ENCODE measurements around the gene RRP9. TPM values are rescaled to one million over a fixed set of nuclear protein-coding genes. Genes with fewer than 3 reads are reported as not detected.
A peak's percentile ranks its signal among the peaks of the same experiment; 100 is the strongest.

The RRP9 gene
- total RNA-seq, 1 experiment from 2014 or later = 49.9 TPM

DNA sequence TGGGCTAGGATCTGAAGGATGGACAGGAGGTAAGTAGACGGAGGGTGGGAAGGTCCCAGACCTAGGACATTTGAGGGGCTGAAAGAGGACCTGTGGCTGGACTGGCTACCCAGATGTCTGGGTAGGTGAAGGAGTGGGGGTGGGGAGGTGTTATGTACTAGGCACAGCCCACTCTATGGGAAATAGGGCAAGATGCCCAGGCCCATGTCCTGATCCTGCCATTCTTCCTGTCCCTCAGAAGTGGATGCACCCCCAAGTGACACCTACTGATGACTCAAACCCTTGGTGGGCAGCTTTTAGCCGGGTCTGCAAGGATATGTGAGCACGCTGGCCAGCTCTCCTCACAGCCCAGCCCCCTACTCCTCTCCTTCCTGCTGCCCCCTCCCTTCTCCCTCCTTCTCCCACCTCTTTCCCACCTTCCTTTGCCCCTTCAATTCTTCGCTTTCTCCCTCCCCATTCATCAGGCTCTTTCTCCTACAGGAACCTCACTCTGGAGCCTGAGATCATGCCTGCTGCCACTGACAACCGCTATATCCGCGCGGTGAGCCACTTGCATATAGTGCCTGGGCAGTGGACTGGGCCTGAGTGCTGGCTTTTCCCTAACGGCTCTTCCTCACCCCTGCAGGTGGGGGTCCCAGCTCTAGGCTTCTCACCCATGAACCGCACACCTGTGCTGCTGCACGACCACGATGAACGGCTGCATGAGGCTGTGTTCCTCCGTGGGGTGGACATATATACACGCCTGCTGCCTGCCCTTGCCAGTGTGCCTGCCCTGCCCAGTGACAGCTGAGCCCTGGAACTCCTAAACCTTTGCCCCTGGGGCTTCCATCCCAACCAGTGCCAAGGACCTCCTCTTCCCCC, 46.8 kb upstream of the RRP9 start:
- Mint-ChIP-seq H3K4me1 (peaks cover 22% of the 10 kb centered on the region), H3K4me3 (no peak overlapping the region), H3K27ac (peak overlapping the region; percentile 11; the same call in 1 of the 2 replicates), H3K9me3 (0 out of 2 replicates have a peak, but pooled peaks cover 2% of the 10 kb centered on the region), H3K27me3 (ENCODE audit: low read depth) (no peaks in the 10 kb centered on the region), H3K36me3 (peaks cover 23% of the 10 kb centered on the region)
- no peak for DNase-seq (ENCODE audit: low spot score)
- ChIA-PET POLR2A (no interaction called here), CTCF (no interaction called here)
- no peak for ATAC-seq
- TF ChIP-seq ZNF317 (CRISPR knock-in tag; IDR thresholded peaks at IDR 0.05; ENCODE audit: borderline replicate concordance, low read depth) (no peak), ATF1 (CRISPR knock-in tag; IDR thresholded peaks at IDR 0.05) (no peak), NR1H2 (CRISPR knock-in tag; IDR thresholded peaks at IDR 0.05) (no peak), FOXP1 (CRISPR knock-in tag; IDR thresholded peaks at IDR 0.05; ENCODE audit: borderline replicate concordance) (no peak)

- POLR2A ChIA-PET = interaction anchor here (1.5 kb wide), 1 partner anchor 8 kb away, joined by 3 read pairs; the partner anchor contains the start of gene RPL29
- TF ChIP-seq GRHL2 (CRISPR knock-in tag; IDR thresholded peaks at IDR 0.05; ENCODE audit: insufficient replicate concordance, severe bottlenecking) (no peak), CTCF (IDR thresholded peaks at IDR 0.05) (no peak), JAZF1 (CRISPR knock-in tag; IDR thresholded peaks at IDR 0.05) (no peak), ZNF281 (CRISPR knock-in tag; IDR thresholded peaks at IDR 0.05) (no peak), CREM (CRISPR knock-in tag; IDR thresholded peaks at IDR 0.05) (no peak), TCF7 (CRISPR knock-in tag; IDR thresholded peaks at IDR 0.05; ENCODE audit: low read depth) (no peak), TEAD1 (CRISPR knock-in tag; IDR thresholded peaks at IDR 0.05) (no peak), STAT6 (CRISPR knock-in tag; conservative IDR thresholded peaks at IDR 0.05; ENCODE audit: low read depth) (no peak), NFATC4 (CRISPR knock-in tag; IDR thresholded peaks at IDR 0.05) (no peak), ESRRA (CRISPR knock-in tag; IDR thresholded peaks at IDR 0.05; ENCODE audit: borderline replicate concordance) (no peak), GTF2I (CRISPR knock-in tag; conservative IDR thresholded peaks at IDR 0.05) (no peak)
- TF ChIP-seq, protein P1, sequence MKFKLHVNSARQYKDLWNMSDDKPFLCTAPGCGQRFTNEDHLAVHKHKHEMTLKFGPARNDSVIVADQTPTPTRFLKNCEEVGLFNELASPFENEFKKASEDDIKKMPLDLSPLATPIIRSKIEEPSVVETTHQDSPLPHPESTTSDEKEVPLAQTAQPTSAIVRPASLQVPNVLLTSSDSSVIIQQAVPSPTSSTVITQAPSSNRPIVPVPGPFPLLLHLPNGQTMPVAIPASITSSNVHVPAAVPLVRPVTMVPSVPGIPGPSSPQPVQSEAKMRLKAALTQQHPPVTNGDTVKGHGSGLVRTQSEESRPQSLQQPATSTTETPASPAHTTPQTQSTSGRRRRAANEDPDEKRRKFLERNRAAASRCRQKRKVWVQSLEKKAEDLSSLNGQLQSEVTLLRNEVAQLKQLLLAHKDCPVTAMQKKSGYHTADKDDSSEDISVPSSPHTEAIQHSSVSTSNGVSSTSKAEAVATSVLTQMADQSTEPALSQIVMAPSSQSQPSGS (CRISPR knock-in tag; IDR thresholded peaks at IDR 0.05; ENCODE audit: borderline replicate concordance, low read depth) = no peak
- TF ChIP-seq, protein P2, sequence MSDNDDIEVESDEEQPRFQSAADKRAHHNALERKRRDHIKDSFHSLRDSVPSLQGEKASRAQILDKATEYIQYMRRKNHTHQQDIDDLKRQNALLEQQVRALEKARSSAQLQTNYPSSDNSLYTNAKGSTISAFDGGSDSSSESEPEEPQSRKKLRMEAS (CRISPR knock-in tag; IDR thresholded peaks at IDR 0.05) = no peak
- TF ChIP-seq, protein P3, sequence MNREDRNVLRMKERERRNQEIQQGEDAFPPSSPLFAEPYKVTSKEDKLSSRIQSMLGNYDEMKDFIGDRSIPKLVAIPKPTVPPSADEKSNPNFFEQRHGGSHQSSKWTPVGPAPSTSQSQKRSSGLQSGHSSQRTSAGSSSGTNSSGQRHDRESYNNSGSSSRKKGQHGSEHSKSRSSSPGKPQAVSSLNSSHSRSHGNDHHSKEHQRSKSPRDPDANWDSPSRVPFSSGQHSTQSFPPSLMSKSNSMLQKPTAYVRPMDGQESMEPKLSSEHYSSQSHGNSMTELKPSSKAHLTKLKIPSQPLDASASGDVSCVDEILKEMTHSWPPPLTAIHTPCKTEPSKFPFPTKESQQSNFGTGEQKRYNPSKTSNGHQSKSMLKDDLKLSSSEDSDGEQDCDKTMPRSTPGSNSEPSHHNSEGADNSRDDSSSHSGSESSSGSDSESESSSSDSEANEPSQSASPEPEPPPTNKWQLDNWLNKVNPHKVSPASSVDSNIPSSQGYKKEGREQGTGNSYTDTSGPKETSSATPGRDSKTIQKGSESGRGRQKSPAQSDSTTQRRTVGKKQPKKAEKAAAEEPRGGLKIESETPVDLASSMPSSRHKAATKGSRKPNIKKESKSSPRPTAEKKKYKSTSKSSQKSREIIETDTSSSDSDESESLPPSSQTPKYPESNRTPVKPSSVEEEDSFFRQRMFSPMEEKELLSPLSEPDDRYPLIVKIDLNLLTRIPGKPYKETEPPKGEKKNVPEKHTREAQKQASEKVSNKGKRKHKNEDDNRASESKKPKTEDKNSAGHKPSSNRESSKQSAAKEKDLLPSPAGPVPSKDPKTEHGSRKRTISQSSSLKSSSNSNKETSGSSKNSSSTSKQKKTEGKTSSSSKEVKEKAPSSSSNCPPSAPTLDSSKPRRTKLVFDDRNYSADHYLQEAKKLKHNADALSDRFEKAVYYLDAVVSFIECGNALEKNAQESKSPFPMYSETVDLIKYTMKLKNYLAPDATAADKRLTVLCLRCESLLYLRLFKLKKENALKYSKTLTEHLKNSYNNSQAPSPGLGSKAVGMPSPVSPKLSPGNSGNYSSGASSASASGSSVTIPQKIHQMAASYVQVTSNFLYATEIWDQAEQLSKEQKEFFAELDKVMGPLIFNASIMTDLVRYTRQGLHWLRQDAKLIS (CRISPR knock-in tag; IDR thresholded peaks at IDR 0.05; ENCODE audit: borderline replicate concordance) = no peak
- TF ChIP-seq, protein P4, sequence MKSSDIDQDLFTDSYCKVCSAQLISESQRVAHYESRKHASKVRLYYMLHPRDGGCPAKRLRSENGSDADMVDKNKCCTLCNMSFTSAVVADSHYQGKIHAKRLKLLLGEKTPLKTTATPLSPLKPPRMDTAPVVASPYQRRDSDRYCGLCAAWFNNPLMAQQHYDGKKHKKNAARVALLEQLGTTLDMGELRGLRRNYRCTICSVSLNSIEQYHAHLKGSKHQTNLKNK (CRISPR knock-in tag; IDR thresholded peaks at IDR 0.05) = no peak
Observed at GRCh38 chr3:51987568-51987967, 45.9 kb upstream of the RRP9 start.

More at GRCh38 chr3:51987568-51987967, 45.9 kb upstream of the RRP9 start:
- no peaks in the 10 kb centered on the region for H3K27me3 Mint-ChIP-seq (ENCODE audit: low read depth)
- peaks cover 14% of the 10 kb centered on the region for H3K36me3 Mint-ChIP-seq
- 0 out of 2 replicates have a peak, but pooled peaks cover 2% of the 10 kb centered on the region for H3K9me3 Mint-ChIP-seq
- peaks cover 24% of the 10 kb centered on the region for H3K4me1 Mint-ChIP-seq
- DNase-seq (ENCODE audit: low spot score) = no peak
- CTCF ChIA-PET = interaction anchor here (1.5 kb wide), 1 partner anchor 14 kb away, joined by 7 read pairs; the partner anchor contains the start of gene ABHD14B
- no peak for ATAC-seq
- H3K4me3 Mint-ChIP-seq = no peak overlapping the region
- peak overlapping the region; percentile 48; the same call in 1 of the 2 replicates for H3K27ac Mint-ChIP-seq

All from WTC11 (cell line).